GM23338 (cell line): Measurements from ENCODE around the gene C4orf33. TPM values are rescaled to one million over a fixed set of nuclear protein-coding genes. Genes with fewer than 3 reads are reported as not detected.
"Not testable (repeated sequence)": the region's sequence is repeated elsewhere in the genome, so short reads cannot be mapped to it uniquely, and the experiment has no call there.

Experiments used
- ATAC-seq: fragments of 200-7000 bp; cut with Tn5 transposase; 3 replicates; pipeline ENCODE4 v1.9.1; 2020
- DNase-seq: peaks from one replicate; pipeline ENCODE4 v3.0.0-alpha.2; 2015; ENCODE audit warnings: low spot score
- H2AFZ ChIP-seq: fragments of 200-600 bp; sonication (generic); 2 replicates; pipeline ENCODE4 v1.8.0; 2016; ENCODE audit warnings: antibody characterized with exemption, mild to moderate bottlenecking, moderate library complexity
- H3F3A ChIP-seq: fragments of 200-600 bp; sonication (generic); replicated peaks from 2 replicates; pipeline ENCODE4 v1.8.0; 2017; ENCODE audit warnings: antibody characterized with exemption, mixed run types, low read depth
- H3K27ac ChIP-seq: fragments of 200-600 bp; sonication (generic); 2 replicates; pipeline ENCODE4 v1.6.1; 2016; ENCODE audit warnings: low read depth
- H3K27me3 ChIP-seq: fragments of 200-600 bp; sonication (generic); 2 replicates; pipeline ENCODE4 v1.8.0; 2016; ENCODE audit warnings: mild to moderate bottlenecking, mixed run types, moderate library complexity; ENCODE audit not compliant: insufficient read depth
- H3K36me3 ChIP-seq: fragments of 200-600 bp; sonication (generic); 2 replicates; pipeline ENCODE4 v1.8.0; 2016; ENCODE audit warnings: mild to moderate bottlenecking; ENCODE audit not compliant: insufficient read depth
- H3K4me1 ChIP-seq: fragments of 200-600 bp; sonication (generic); 2 replicates; pipeline ENCODE4 v1.8.0; 2016; ENCODE audit warnings: mild to moderate bottlenecking, moderate library complexity; ENCODE audit not compliant: insufficient read depth
- H3K4me2 ChIP-seq: fragments of 200-600 bp; sonication (generic); 2 replicates; pipeline ENCODE4 v1.7.1; 2017; ENCODE audit warnings: mixed run types
- H3K4me3 ChIP-seq: fragments of 200-600 bp; sonication (generic); 2 replicates; pipeline ENCODE4 v1.6.1; 2016; ENCODE audit warnings: mixed run types
- H3K79me2 ChIP-seq: fragments of 200-600 bp; sonication (generic); replicated peaks from 2 replicates; pipeline ENCODE4 v1.8.0; 2017; ENCODE audit warnings: mild to moderate bottlenecking; ENCODE audit not compliant: insufficient read depth
- H3K9me2 ChIP-seq: fragments of 200-600 bp; sonication (generic); 2 replicates; pipeline ENCODE4 v1.8.0; 2017; ENCODE audit not compliant: insufficient read depth
- H4K20me1 ChIP-seq: fragments of 200-600 bp; sonication (generic); replicated peaks from 2 replicates; pipeline ENCODE4 v1.8.0; 2017; ENCODE audit warnings: mild to moderate bottlenecking; ENCODE audit not compliant: insufficient read depth
- H3K27ac Mint-ChIP-seq: 2 replicates; pipeline ENCODE4 v1.8.0; 2020; ENCODE audit warnings: inconsistent platforms, mild to moderate bottlenecking, moderate library complexity, mixed read lengths
- H3K27me3 Mint-ChIP-seq: 3 replicates; pipeline ENCODE4 v1.8.0; 2022; ENCODE audit warnings: low read depth, mild to moderate bottlenecking, moderate library complexity, mixed read lengths, inconsistent platforms; ENCODE audit not compliant: insufficient read depth, poor library complexity
- H3K36me3 Mint-ChIP-seq: 3 replicates; pipeline ENCODE4 v1.8.0; 2021; ENCODE audit warnings: low read depth, mild to moderate bottlenecking, inconsistent platforms, moderate library complexity, mixed read lengths
- H3K4me1 Mint-ChIP-seq: 3 replicates; pipeline ENCODE4 v1.8.0; 2020; ENCODE audit warnings: mild to moderate bottlenecking, inconsistent platforms, mixed read lengths
- H3K4me3 Mint-ChIP-seq: 3 replicates; pipeline ENCODE4 v1.8.0; 2021; ENCODE audit warnings: moderate library complexity, mild to moderate bottlenecking, inconsistent platforms, mixed read lengths
- H3K9me3 Mint-ChIP-seq: 3 replicates; pipeline ENCODE4 v1.8.0; 2020; ENCODE audit warnings: moderate library complexity, mild to moderate bottlenecking, inconsistent platforms, mixed read lengths
- CREB1 ChIP-seq: fragments of 250-450 bp; sonication (Bioruptor Pico); IDR thresholded peaks from 2 replicates; pipeline ENCODE4 v1.5.0; 2020; ENCODE audit warnings: low read depth, mild to moderate bottlenecking, moderate library complexity
- CTCF ChIP-seq, 2 experiments: fragments of 200-600 bp in 1 of 2; sonication (generic) in 1 of 2; conservative IDR thresholded peaks; 2 replicates each; pipeline versions ENCODE4 v1.5.1 to v1.6.1; 2016 to 2017; ENCODE audit warnings: antibody characterized with exemption in 2 of 2, low read depth in 2 of 2, mild to moderate bottlenecking in 2 of 2, moderate library complexity in 1 of 2
- EZH2 ChIP-seq: fragments of 200-600 bp; sonication (generic); IDR thresholded peaks from one replicate; pipeline ENCODE4 v1.8.0; 2017; ENCODE audit warnings: antibody characterized with exemption, mild to moderate bottlenecking, low read depth; ENCODE audit not compliant: unreplicated experiment
- NANOG ChIP-seq: IDR thresholded peaks from 2 replicates; pipeline ENCODE4 v1.6.1; 2016; ENCODE audit warnings: antibody characterized with exemption, borderline replicate concordance
- POLR2AphosphoS5 ChIP-seq: IDR thresholded peaks from 2 replicates; pipeline ENCODE4 v1.6.1; 2016; ENCODE audit warnings: antibody characterized with exemption, low read depth
- REST ChIP-seq: IDR thresholded peaks from one replicate; pipeline ENCODE4 v1.6.1; 2018; ENCODE audit warnings: antibody characterized with exemption; ENCODE audit not compliant: unreplicated experiment
- STAT1 ChIP-seq: IDR thresholded peaks from one replicate; pipeline ENCODE4 v1.6.1; 2016; ENCODE audit warnings: antibody characterized with exemption; ENCODE audit not compliant: unreplicated experiment
- ZNF114 ChIP-seq: fragments of 250-450 bp; sonication (Bioruptor Pico); IDR thresholded peaks from 2 replicates; pipeline ENCODE4 v1.5.0; 2020; ENCODE audit warnings: mild to moderate bottlenecking, moderate library complexity
- ZNF462 ChIP-seq: fragments of 250-450 bp; sonication (Bioruptor Pico); IDR thresholded peaks from 2 replicates; pipeline ENCODE4 v1.5.0; 2020; ENCODE audit warnings: mild to moderate bottlenecking, moderate library complexity
- polyA plus RNA-seq: library from polyadenylated mRNA; unstranded; fragments of >200 nt; fragmentation: Nextera tagmentation; extraction: Ambion mirVana; gene quantifications from 2 replicates; pipeline ENCODE4 v1.2.1, GENCODE V29; 2016
- total RNA-seq: library from RNA; depleted of rRNA; stranded (reverse); fragments of >200 nt; shearing (Covaris generic); gene quantifications from 2 replicates; pipeline ENCODE4 v1.2.3, GENCODE V29; 2014

The C4orf33 gene
- total and polyA plus RNA-seq, 2 experiments from 2014 or later: 4.4 to 4.7 TPM

DNA sequence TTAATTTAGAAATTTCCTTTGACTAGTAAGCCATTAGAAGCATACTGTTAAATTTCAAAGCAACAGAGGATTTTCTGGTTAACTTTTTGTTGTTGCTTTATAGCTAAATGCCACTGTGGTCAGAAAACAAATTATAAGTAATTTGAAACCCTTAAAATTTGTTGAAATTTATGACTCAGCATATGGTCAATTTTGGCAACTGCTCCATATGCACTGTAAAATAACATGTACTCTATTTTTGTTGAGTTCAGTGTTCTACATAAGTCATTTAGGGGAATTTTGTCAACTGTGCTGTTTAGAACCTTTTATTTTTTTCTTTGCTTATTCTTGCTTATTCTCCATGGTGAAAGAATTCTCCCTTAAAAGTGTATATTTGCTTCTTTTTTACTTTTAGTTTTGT is 31.2 kb upstream of the C4orf33 start (continued):
- no peak for TF ChIP-seq ZNF462 (CRISPR knock-in tag)
- no peak for TF ChIP-seq CTCF (conservative IDR thresholded peaks at IDR 0.05; ENCODE audit: low read depth in 2 of 2)
- no peak for TF ChIP-seq REST
- TF ChIP-seq EZH2: no peak
- no peak for TF ChIP-seq ZNF114 (CRISPR knock-in tag)
- TF ChIP-seq CREB1 (CRISPR knock-in tag): no peak
- TF ChIP-seq NANOG: no peak
- no peak for TF ChIP-seq POLR2AphosphoS5
- no peak for TF ChIP-seq STAT1

DNA sequence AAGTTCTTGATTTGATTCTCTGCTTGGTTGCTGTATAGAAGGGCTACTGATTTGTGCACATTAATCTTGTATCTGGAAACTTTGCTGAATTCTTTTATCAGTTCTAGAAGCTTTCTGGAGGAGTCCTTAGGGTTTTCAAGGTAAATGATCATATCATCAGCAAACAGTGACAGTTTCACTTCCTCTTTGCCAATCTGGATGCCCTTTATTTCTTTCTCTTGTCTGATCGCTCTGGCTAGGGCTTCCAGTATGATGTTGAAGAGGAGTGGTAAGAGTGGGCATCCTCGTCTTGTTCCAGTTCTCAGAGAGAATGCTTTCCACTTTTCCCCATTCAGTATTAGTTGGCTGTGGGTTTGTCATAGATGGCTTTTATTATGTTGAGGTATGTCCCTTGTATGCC is 26.4 kb upstream of the C4orf33 start:
- H3K9me2 ChIP-seq, H3K4me1 Mint-ChIP-seq, H3K27me3 ChIP-seq, H3K27ac Mint-ChIP-seq, H3F3A ChIP-seq, ATAC-seq, H3K4me3 ChIP-seq, H3K4me2 ChIP-seq, H3K4me1 ChIP-seq, H3K27ac ChIP-seq, H3K36me3 ChIP-seq, H3K79me2 ChIP-seq, H3K27me3 Mint-ChIP-seq, H4K20me1 ChIP-seq, H3K4me3 Mint-ChIP-seq, H2AFZ ChIP-seq, DNase-seq: not testable (repeated sequence)
- Mint-ChIP-seq H3K9me3 (peaks cover 31% of the 10 kb centered on the region), H3K36me3 (peaks cover 39% of the 10 kb centered on the region)
